Left ventricle myocardium superior (tissue), 1 donor: ENCODE measurements around the gene DNMBP. TPM values are rescaled to one million over a fixed set of nuclear protein-coding genes. Genes with fewer than 3 reads are reported as not detected.
"Not testable (repeated sequence)": the region's sequence is repeated elsewhere in the genome, so short reads cannot be mapped to it uniquely, and the experiment has no call there.

Experiments
- ATAC-seq: fragments of 200-7000 bp; cut with Tn5 transposase; one replicate; pipeline ENCODE4 v1.9.1; 2020; ENCODE audit warnings: mild to moderate bottlenecking, moderate library complexity
- DNase-seq: peaks from one replicate; pipeline ENCODE4 v3.0.0-alpha.2; 2020
- intact Hi-C: fragments of 100-400 bp; cut with micrococcal nuclease; formaldehyde crosslinking; loops from one replicate; pipeline ENCODE4 v1.11.0; 2022
- total RNA-seq: library from RNA; stranded (reverse); fragmentation: NEBNext Ultra II Directional; extraction: Animal tissue kit (Norgen Biotek cat#: 25700); gene quantifications from one replicate; pipeline ENCODE4 v1.2.1, GENCODE V29; 2021
- donor health status: DM: no; HTN: yes; CAD: no; lungs with severe emphysema.

Gene DNMBP
- total RNA-seq, 1 donor from 2014 or later = 5.5 TPM

- ATAC-seq (no peak), DNase-seq (no peak)
- intact Hi-C loops = no loop called here
Measured at GRCh38 chr10:99929360-99929759, 80.4 kb downstream of the DNMBP start.

GRCh38 chr10:99927721-99928280, 81.9 kb downstream of the DNMBP start:
- DNase-seq (no peak), ATAC-seq (peak; percentile 36)
- intact Hi-C loops = no loop called here

- DNase-seq (peak; percentile 61), ATAC-seq (peak; percentile 83)
- intact Hi-C loops = no loop called here
Measured at GRCh38 chr10:99926925-99927720, 82.6 kb downstream of the DNMBP start.

- DNase-seq = no peak
- no peak for ATAC-seq
- intact Hi-C loops = no loop called here
Measured at GRCh38 chr10:99924451-99925255, 85.1 kb downstream of the DNMBP start.

GRCh38 chr10:99921948-99922347, 87.8 kb downstream of the DNMBP start:
- DNase-seq = no peak
- no peak for ATAC-seq
- intact Hi-C loops = no loop called here

GRCh38 chr10:99920901-99921300, 88.8 kb downstream of the DNMBP start:
- intact Hi-C loops = no loop called here
- no peak for DNase-seq
- ATAC-seq = no peak

GRCh38 chr10:99920486-99920885, 89.3 kb downstream of the DNMBP start:
- ATAC-seq = no peak
- DNase-seq = no peak
- intact Hi-C loops = no loop called here

- ATAC-seq (peak; percentile 71), DNase-seq (peak; percentile 41)
- intact Hi-C loops = no loop called here
Measured at GRCh38 chr10:99917963-99918825, 91.6 kb downstream of the DNMBP start.

GRCh38 chr10:99916776-99917175, 93.0 kb downstream of the DNMBP start:
- ATAC-seq = no peak
- DNase-seq = no peak
- intact Hi-C loops = no loop called here

- no peak for ATAC-seq
- intact Hi-C loops = no loop called here
- DNase-seq = no peak
Measured at GRCh38 chr10:99915414-99915813, 94.3 kb downstream of the DNMBP start.

- no peak for DNase-seq
- ATAC-seq = no peak
- intact Hi-C loops = no loop called here
Measured at GRCh38 chr10:99914236-99914635, 95.5 kb downstream of the DNMBP start.

GRCh38 chr10:99913831-99914235, 95.9 kb downstream of the DNMBP start:
- intact Hi-C loops = no loop called here
- DNase-seq (no peak), ATAC-seq (peak; percentile 63)

- DNase-seq (no peak), ATAC-seq (peak; percentile 29)
- intact Hi-C loops = no loop called here
Measured at GRCh38 chr10:99912041-99912440, 97.7 kb downstream of the DNMBP start.

- DNase-seq (no peak), ATAC-seq (no peak)
- intact Hi-C loops = no loop called here
Measured at GRCh38 chr10:99908512-99908911, 101.2 kb downstream of the DNMBP start.

GRCh38 chr10:99906470-99906869, 103.3 kb downstream of the DNMBP start:
- ATAC-seq (no peak), DNase-seq (no peak)
- intact Hi-C loops = no loop called here

GRCh38 chr10:99905971-99906370, 103.8 kb downstream of the DNMBP start:
- intact Hi-C loops = no loop called here
- DNase-seq = no peak
- ATAC-seq = no peak

- intact Hi-C loops = no loop called here
- ATAC-seq (no peak), DNase-seq (no peak)
Measured at GRCh38 chr10:99895867-99896266, 113.9 kb downstream of the DNMBP start.

- ATAC-seq, intact Hi-C loops, DNase-seq: not testable (repeated sequence)
Measured at GRCh38 chr10:99895066-99895465, 114.7 kb downstream of the DNMBP start.

- DNase-seq (no peak), ATAC-seq (no peak)
- intact Hi-C loops = no loop called here
Measured at GRCh38 chr10:99894613-99895012, 115.1 kb downstream of the DNMBP start.
